ENCODE results near the gene ATL2.

- TF ChIP-seq SUZ12 (IDR thresholded peaks at IDR 0.05; ENCODE audit: extremely low read depth, insufficient read depth, insufficient read length), result no peak
- no peak for TF ChIP-seq YY1 (IDR thresholded peaks at IDR 0.05; ENCODE audit: insufficient read depth, insufficient read length)
- no peak for TF ChIP-seq ZNF274 (IDR thresholded peaks at IDR 0.05; ENCODE audit: low read depth, low read length)
Observed at GRCh38 chr2:38261569-38262068, 115.5 kb downstream of the ATL2 start.

Data from NT2/D1 (cell line).